ENCODE data around the gene LUC7L.
A peak's percentile ranks its signal among the peaks of the same experiment; 100 is the strongest.
"Not testable (repeated sequence)": the region's sequence is repeated elsewhere in the genome, so short reads cannot be mapped to it uniquely, and the experiment has no call there.

Gene LUC7L

DNA sequence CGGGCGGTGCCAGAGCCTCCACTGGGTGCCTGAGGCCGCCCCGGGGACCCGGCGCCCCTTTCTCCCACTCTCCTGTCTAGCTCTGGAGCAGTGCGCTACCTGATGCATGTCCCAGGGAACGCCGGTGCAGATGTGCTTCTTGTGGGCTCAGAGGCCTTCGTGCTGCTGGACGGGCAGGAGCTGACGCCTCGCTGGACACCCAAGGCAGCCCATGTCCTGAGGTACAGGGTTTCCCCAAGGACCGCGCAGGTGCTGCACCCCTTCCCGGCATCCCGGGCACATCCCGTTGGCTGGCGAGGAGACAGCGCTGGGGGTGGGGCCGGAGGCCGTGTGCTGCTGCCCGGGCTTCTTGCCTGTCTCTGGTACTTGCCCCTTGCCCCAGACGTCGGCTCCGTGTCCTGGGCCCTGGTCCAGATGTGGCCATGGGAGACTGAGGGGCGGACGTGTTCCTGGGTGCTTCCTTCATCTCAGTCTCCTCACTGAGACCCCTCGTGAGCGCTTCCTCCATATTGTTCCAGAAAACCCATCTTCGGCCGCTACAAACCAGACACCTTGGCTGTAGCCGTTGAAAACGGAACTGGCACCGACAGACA is 34.0 kb upstream of the LUC7L start:
- DNase-seq: no peak

DNA sequence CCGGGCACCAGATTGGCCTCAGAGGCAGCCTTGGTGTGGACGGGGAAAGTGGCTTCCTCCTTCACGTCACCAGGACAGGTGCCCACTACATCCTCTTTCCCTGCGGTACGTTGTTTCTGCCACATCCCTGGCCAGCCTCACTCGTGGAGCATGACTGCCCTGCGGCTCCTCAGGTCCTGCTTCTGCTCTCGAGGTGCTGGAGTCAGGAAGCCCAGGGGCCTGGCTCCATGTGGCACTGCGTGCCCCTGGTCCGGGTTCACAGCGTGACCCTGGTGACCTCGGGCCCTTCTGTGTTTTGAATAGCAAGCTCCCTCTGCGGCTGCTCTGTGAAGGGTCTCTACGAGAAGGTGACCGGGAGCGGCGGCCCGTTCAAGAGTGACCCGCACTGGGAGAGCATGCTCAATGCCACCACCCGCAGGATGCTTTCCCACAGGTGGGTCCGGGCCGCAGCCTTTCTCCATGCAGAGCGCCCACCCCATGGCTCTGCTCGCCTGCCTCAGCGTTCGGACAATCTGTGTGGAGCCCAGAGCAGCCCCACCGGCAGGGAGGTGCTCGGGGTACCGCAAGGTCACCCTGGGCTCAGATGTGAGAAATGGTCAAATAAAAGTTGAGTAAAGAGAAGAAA is 33.0 kb upstream of the LUC7L start:
- DNase-seq: no peak

DNA sequence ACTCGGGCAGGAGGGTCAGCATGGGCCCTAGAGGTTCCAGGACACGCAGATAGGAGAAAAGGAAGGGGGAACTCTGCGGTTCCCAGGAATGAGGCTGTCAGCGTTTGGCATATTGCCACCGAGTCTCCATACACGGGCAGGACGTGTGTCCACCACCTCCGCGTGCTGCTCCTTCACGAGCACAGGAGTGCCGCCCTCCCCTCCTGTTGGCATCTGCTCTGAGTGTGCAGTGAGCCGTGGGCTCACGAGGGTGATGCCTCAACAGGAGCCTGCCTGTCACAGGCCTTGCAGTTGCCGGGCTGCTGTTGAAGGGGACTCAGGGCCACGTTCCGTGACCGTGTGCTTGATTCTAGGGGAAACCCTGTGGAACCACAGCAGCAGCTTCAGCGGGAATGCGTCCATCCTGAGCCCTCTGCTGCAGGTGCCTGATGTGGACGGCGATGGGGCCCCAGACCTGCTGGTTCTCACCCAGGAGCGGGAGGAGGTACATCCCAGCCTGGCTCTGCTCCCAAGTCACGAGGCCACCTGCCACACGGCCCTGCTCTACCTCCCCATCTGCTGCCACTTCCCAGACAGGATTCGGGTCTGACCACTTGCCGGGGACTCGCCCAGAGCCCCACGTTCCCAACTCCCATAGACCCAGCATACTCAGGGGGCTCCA is 31.9 kb upstream of the LUC7L start:
- no peak for DNase-seq

DNA sequence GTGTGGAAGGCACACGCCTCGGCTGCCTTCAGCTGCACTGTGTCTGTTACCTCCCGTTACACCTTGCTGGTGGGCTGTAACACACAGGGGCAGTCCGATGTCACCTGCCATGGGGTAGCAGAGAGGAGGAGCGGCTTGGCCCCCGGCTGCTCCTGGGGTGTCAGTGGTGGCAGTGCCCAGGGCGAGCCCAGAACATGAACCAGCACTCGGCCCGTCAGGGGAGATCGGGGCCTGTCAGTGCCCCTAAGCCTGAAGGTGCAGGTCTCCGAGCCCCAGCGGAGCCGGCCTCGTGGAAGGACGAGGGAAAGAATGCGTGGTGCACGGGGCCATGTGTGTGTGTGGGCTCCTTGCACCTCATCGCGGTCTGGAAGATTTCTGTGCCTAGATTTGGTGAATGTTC is 31.1 kb upstream of the LUC7L start:
- no peak for DNase-seq

- DNase-seq: no peak
Observed at GRCh38 chr16:259814-260253, 30.6 kb upstream of the LUC7L start.

- DNase-seq: no peak
Observed at GRCh38 chr16:259226-259625, 30.0 kb upstream of the LUC7L start.

- not testable (repeated sequence) for DNase-seq
Observed at GRCh38 chr16:258091-258490, 28.8 kb upstream of the LUC7L start.

GRCh38 chr16:255183-255582 is 25.9 kb upstream of the LUC7L start:
- DNase-seq: no peak

DNA sequence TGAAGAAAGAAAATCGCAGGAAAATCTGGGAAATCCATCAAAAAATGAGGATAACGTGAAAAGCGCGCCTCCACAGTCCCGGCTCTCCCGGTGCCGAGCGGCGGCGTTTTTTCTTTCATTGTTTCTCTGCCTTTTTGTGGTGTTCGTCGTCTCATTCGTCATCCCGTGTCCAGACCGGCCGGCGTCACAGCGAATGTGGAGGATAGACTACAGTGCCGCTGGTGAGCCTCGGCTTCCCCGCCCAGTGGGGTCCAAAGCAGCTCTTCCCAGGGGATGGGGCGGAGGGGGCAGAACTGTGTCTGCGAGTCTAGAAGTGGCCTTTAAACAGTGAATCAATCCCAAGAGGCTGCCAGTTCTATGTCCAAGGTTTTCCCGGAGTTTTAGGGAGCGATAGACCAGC is 25.2 kb upstream of the LUC7L start:
- no peak for DNase-seq

- DNase-seq: no peak
Observed at GRCh38 chr16:253833-254232, 24.6 kb upstream of the LUC7L start.

DNA sequence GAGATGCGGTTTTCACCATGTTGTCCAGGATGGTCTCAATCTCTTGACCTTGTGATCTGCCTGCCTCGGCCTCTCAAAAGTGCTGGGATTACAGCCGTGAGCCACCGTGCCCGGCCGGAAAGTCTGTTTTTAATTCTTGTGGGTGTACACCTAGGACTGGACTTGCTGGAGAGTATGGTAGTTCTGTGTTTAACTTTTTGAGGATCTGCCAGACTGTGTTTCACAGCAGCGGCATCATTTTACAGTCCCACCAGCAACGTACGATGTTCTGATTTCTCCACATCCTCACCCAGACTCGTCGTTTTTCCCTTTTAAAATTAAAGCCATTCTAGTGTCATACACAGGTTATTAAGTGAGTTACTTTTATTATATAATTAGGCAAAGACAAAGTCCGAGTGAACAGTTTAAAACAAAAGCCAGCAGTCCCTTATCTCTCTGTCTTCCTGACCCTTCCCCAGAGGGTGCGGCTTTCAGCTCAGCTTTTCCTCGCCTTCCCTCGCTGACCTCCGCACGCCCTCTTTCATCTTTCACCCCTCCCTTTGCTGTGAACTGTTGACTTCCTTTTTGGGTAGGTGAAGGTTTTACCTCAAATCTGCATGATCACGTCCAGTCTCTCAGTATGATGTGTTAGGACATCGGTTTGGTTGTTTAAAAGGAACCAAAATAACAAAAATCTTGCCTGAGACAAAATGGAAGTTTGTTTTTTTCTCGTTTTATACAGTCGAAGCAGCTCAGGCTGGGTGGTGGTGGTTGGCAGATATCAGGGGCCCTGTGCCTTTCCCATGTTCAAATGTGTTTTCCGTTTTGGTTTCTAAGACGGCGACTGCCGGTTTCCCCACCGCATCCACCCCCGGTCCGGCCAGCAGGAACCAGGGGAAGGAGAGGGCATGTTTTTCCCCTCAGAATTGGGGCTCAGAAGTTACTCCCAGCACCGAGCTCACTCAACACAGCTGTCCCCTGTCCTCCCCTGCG is 23.4 kb upstream of the LUC7L start:
- DNase-seq: no peak

DNA sequence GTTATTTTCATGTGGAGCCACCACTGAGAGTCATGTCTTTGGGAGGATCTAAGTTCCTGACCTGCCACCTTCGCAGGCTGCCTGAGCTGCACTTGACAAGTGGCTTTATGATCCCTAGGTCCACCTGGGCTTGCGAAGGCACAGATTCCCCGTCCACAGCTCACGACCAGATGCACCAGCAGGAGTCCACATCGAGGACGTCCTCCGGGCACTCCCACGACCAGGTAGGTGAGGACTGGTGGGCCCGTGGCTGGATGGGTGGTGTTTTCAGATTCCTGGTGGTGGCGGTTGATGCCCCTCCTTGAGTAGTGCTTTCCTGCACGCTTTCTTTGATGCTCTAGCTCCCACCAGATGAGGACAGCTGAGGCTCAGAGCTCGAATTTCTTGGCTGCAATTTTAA is 20.2 kb upstream of the LUC7L start:
- DNase-seq: no peak

- DNase-seq: no peak
Observed at GRCh38 chr16:247027-247426, 17.8 kb upstream of the LUC7L start.

- DNase-seq: no peak
Observed at GRCh38 chr16:245105-245504, 15.9 kb upstream of the LUC7L start.

DNA sequence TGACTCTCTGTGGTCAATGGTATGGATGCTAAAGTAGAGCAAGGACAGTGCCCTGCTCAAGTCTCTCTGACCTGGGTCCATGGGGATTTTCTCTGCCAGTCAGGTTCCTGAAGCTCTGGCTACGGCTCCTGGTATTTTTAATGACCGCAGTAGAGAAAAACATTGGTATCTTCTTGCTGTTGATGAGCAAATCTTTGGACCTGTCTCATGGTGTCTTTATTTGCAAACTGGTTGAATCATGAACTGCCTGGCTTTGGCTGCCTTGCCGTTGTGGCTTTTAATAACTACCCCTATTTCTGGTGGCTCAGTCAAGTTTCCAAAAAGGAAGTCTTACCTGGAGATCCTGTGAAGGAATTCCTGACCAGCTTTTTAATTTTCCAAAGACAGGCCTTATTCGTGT is 14.1 kb upstream of the LUC7L start:
- DNase-seq: no peak

GRCh38 chr16:242281-242680 is 13.0 kb upstream of the LUC7L start:
- no peak for DNase-seq

GRCh38 chr16:240559-240958 is 11.3 kb upstream of the LUC7L start:
- no peak for DNase-seq

- DNase-seq: no peak
Observed at GRCh38 chr16:239948-240277, 10.7 kb upstream of the LUC7L start.

- DNase-seq: peak; percentile 96
Observed at GRCh38 chr16:234468-235305, 5.4 kb upstream of the LUC7L start, which contains the start of gene FAM234A. Gene FAM234A, plus strand, starts transcription at chr16:234821. Its CDS starts 19,593 bp downstream, at chr16:254414.

GRCh38 chr16:230949-231348 is 1.7 kb upstream of the LUC7L start:
- DNase-seq: no peak

- DNase-seq: not testable (repeated sequence)
Observed at GRCh38 chr16:230351-230750, 1.1 kb upstream of the LUC7L start.

DNA sequence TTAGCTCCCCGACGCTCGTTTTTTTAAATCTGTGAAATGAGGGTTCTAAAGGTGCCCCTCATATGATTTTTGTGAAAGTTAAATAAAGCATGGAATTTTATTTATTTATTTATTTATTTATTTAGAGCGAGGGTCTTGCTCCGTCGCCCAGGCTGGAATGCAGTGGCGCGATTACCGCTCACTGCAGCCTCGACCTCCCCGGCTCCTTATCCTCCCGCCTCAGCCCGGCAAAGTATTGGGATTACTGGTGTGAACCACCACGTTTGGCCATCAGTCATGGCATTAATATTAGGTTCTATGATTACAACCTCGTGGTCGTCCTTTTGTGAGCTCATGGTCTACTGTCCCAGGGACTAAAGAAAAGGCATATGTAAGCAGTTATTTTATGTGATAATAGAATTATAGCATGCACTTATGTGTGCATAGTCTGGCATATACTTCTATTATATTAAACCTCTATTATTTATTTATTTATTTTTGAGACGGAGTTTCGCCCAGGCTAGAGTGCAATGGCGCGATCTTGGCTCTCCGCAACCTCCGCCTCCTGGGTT is 557 bp upstream of the LUC7L start:
- no peak for DNase-seq

Measured in NCI-H1436 (cell line).